Suppressor macrophage treated with lipopolysaccharide for 1 hour (primary cell): ENCODE measurements around the gene KCNQ1.

Experiments
- DNase-seq, 3 donors: peaks; one replicate each; pipeline ENCODE4 v3.0.0-alpha.2; 2020 to 2022

Gene KCNQ1

DNA sequence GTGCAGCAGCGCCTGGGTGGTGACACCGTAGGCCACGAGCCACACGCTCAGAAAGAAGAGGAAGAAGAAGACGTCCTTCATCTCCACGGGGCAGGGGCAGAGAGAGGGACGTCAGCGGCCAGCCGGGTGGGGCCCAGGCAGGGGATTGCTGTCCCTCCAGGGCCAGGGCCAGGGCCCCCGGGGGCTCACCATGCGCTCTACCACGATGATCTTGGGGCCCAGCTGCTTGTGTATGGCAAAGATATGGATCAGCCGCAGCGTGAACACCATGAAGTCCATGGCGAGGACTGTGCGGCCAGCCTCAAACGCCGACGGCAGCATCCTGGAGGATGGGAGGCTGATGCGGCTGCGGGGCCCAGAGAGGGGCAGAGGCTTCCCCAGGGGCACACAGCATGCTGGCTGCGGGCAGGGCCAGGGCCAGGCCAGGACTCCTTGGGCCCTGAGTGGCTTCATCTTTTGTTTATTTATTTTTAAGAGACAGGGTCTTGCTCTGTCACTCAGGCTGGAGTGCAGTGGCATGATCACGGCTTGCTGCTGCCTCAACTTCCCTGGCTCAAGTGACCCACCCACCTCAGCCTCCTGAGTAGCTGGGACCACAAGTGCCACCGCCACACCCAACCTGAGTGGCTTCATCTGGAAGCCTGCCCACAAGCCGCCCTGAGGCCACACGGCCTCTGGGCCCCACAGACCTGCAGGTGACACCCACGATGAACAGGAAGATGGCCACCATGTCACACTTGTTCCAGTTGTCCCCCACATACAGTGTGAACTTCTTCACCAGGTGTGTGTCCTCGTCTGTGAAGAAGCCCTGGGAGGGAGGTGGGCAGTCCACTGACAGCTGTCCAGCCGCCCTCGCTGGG is 33.1 kb upstream of the KCNQ1 start:
- no peak for DNase-seq

GRCh38 chr11:2412323-2412722 is 32.5 kb upstream of the KCNQ1 start:
- DNase-seq = no peak

- no peak for DNase-seq
Measured at GRCh38 chr11:2413742-2414579, 30.8 kb upstream of the KCNQ1 start.

GRCh38 chr11:2414616-2415015 is 30.2 kb upstream of the KCNQ1 start:
- no peak for DNase-seq

GRCh38 chr11:2415171-2415570 is 29.6 kb upstream of the KCNQ1 start:
- DNase-seq = no peak

GRCh38 chr11:2415601-2416380 is 29.0 kb upstream of the KCNQ1 start:
- DNase-seq = no peak

- no peak for DNase-seq
Measured at GRCh38 chr11:2416765-2417164, 28.0 kb upstream of the KCNQ1 start.

DNA sequence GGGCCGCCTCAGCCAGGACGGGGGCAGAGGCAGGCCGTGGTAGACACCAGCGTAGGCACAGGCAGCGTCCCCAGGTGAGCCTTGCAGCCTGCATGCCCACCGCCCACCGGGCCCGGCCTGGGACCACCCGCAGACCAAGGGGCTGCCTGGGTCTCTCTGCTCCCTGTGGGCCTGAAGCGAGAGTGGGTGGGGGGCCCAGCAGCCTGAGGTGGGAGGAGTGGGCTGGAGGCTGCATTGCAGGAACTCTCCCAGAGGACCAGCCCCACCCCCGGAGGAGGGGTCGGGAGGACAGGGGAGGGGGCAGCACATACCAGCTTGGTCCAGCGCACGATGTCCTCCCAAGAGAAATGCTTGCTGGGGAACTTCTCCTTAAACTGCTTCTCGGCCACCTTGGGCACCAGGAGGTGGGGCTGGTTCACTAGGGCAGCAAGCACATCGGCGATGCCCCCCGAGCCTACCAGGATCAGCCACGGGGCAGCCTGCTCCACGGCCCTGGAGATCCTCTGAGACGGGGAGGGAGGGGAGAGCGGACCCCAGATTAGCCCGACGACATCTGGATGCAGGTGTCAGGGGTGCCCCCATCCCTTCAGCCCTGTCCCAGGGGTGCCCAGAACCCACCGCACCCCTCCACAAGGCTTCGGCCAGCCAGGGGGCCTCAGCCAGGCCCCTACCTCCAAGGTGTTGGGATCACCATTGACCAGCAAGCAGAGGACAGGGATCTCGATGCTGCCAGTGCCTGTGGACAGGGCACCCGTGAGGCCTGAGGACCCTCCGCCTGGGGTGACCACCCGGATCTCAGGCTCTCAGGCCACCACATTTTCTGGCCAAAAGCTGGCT is 26.7 kb upstream of the KCNQ1 start:
- DNase-seq = no peak

DNA sequence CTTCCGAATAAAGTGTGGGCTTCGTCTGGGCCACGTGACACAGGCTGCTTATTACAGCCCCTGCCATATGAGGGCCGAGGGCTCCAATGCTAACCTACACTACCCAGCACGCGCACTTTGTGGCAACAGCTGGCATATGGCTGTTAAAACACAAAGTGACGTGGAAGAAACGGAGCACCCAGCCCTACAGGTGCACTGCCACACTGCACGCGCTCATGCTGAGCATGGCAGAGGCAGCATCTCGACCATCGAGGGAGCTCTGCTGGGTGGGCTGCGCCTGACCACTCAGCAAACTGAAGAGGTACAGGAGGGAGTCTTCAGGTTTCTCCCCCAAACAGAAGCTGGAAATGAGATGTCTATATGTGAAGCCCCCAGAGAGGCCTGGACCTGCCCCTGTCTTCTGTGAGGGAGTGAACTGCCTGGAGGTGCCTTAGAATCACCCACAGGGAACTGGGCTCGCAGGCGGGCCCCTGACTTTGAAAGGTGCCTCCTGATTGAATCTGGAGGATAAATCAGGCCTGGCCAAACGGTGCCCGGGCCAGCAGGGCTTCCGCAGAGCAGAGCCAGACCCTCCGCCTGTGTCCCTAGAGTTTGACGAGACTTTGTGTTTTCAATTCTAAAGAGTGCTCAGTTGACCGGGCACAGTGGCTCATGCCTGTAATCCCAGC is 26.0 kb upstream of the KCNQ1 start:
- no peak for DNase-seq

GRCh38 chr11:2419638-2420501 is 24.9 kb upstream of the KCNQ1 start:
- DNase-seq = peak; percentile 82 to 91 (median 91)

- peak; percentile 76 to 92 (median 89) for DNase-seq
Measured at GRCh38 chr11:2420502-2421225, 24.1 kb upstream of the KCNQ1 start.

- no peak for DNase-seq
Measured at GRCh38 chr11:2421226-2421994, 23.4 kb upstream of the KCNQ1 start.

DNA sequence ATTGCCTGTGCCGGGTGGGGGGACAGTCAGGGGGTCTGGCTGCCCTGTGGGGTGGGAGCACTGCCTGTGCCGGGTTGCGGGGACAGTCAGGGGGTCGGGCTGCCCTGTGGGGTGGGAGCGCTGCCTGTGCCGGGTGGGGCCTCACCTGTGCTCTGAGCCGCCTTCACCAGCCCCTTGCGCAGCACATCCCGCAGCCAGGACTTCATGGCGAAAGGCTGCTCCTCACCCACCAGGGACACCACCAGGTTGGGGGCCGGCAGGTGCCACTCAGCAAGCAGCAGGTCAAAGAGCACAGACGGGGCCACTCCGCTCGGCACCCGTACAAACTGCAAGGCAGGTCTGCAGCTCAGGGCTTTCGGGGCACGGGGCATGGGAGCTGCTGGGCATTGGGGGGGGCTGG is 22.8 kb upstream of the KCNQ1 start:
- no peak for DNase-seq

- DNase-seq = no peak
Measured at GRCh38 chr11:2422461-2423156, 22.2 kb upstream of the KCNQ1 start.

GRCh38 chr11:2423157-2424025 is 21.4 kb upstream of the KCNQ1 start:
- DNase-seq = no peak

DNA sequence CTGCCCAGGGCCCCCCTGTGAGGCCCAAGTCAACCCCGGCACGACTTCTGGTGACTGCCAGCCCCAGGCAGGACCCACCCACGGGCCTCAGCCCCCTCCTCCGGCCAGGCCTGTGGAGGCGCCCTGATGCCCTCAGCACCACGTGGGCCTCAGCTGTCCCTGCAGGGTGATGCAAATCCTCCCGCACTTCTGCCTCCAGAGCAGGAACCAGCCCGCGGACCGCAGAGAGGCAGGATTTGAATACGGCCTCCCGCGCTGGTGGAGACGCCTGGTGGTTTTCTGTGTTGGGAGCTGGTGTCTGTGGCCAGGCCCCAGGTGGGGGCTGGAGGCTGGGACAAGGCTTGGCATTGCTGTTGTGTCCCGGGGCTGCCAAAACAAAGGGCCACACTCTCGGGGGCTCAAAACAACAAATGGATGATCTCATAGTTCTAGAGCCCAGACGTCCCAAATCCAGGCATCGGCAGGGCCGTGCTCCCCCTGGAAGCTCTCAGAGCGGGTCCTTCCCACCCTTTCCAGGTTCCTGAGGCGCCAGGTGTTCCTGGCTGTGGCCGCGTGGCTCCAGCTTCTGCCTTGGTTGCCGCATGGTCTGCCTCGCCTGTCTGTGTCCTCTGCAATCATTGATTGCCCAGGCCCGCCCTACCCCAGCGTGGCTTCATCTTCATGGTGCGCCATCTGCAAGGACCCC is 19.9 kb upstream of the KCNQ1 start:
- DNase-seq = peak; percentile 48 to 67 (median 57)

DNA sequence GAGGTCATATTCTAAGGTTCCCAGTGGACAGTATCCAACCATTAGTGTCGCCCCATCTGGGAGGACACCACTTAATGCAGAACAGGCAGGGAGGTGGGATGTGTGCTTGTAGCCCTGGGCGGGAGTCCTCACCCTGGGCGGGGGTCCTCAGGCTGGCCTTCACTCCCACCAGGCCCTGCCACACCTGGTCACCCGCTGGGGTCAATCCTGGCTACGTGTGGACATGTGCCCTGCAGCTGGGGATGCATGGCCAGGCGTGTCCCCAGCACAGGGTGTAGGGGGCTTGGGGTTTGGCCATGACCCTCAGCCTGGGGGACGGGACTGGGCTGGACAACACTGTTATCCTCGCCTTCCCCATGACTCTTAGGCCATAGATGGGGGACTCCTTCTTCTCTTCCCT is 19.3 kb upstream of the KCNQ1 start:
- DNase-seq = no peak
